ENCODE measurements around the gene SDHB.

GRCh38 chr1:17096584-17096983, 42.8 kb upstream of the SDHB start:
- no peak for TF ChIP-seq CTCF (conservative IDR thresholded peaks at IDR 0.05)
- no peak for TF ChIP-seq ZFX (IDR thresholded peaks at IDR 0.05)

Measured in C4-2B (cell line).